ENCODE data around the gene TSC22D1.

The TSC22D1 gene

GRCh38 chr13:44407891-44408290, 168.2 kb downstream of the TSC22D1 start:
- H3K27ac ChIP-seq (ENCODE audit: low read depth, low read length): no peak overlapping the region
- peak; percentile 98 to 99 for DNase-seq
- H2AFZ ChIP-seq (ENCODE audit: insufficient read depth, low read length, poor library complexity): no peak overlapping the region
- H3K4me1 ChIP-seq (ENCODE audit: control insufficient read depth in 1 of 2, insufficient read depth in 2 of 2, low read length in 2 of 2): peaks cover 21 to 28% of the 10 kb centered on the region in 2 experiments
- H3K4me2 ChIP-seq (ENCODE audit: low read length): no peak overlapping the region
- no peak overlapping the region for H3K4ac ChIP-seq (ENCODE audit: low read depth, low read length)
- no peak overlapping the region for H2AK5ac ChIP-seq (ENCODE audit: low read length)
- H3K79me1 ChIP-seq (ENCODE audit: low read length): peaks cover 23% of the 10 kb centered on the region
- no peak overlapping the region for H3K23ac ChIP-seq (ENCODE audit: low read length)
- peaks cover 1% of the 10 kb centered on the region for H3K79me2 ChIP-seq (ENCODE audit: control insufficient read depth, insufficient read depth, low read length, poor library complexity)
- H3K4me3 ChIP-seq (ENCODE audit: low read depth, low read length): no peak overlapping the region
- H3K18ac ChIP-seq (ENCODE audit: low read length): no peak overlapping the region
- H2BK5ac ChIP-seq (ENCODE audit: low read depth, low read length, poor library complexity): no peak overlapping the region
- H3K9ac ChIP-seq (ENCODE audit: low read length): no peak overlapping the region
- no CpG with 5 or more reads among the region's 7 CpGs for WGBS (ENCODE audit: extremely low coverage, insufficient coverage, insufficient read length)
- peaks cover 2% of the 10 kb centered on the region for H3K9me3 ChIP-seq (ENCODE audit: insufficient read depth, low read depth, low read length)
- H4K8ac ChIP-seq (ENCODE audit: low read depth, low read length): no peak overlapping the region
- no peak overlapping the region for H2BK120ac ChIP-seq (ENCODE audit: insufficient read depth, low read length, poor library complexity)
- H4K12ac ChIP-seq (ENCODE audit: low read depth, low read length): no peak overlapping the region
- H4K91ac ChIP-seq (ENCODE audit: low read depth, low read length): no peak overlapping the region
- H3K14ac ChIP-seq (ENCODE audit: low read length): no peak overlapping the region
- H3K27me3 ChIP-seq (ENCODE audit: insufficient read depth, low read length): no peaks in the 10 kb centered on the region
- H3K36me3 ChIP-seq (ENCODE audit: control insufficient read depth in 1 of 2, insufficient read depth in 2 of 2, low read length in 2 of 2): no peaks in the 10 kb centered on the region
- H2BK12ac ChIP-seq (ENCODE audit: low read length): peak overlapping the region; percentile 15

GRCh38 chr13:44407379-44407778, 168.8 kb downstream of the TSC22D1 start:
- H3K36me3 ChIP-seq (ENCODE audit: control insufficient read depth in 1 of 2, insufficient read depth in 2 of 2, low read length in 2 of 2): no peaks in the 10 kb centered on the region
- H3K18ac ChIP-seq (ENCODE audit: low read length): no peak overlapping the region
- H3K4me2 ChIP-seq (ENCODE audit: low read length): no peak overlapping the region
- H4K8ac ChIP-seq (ENCODE audit: low read depth, low read length): no peak overlapping the region
- no peak overlapping the region for H4K12ac ChIP-seq (ENCODE audit: low read depth, low read length)
- H3K4ac ChIP-seq (ENCODE audit: low read depth, low read length): no peak overlapping the region
- no peak overlapping the region for H3K4me3 ChIP-seq (ENCODE audit: low read depth, low read length)
- no peaks in the 10 kb centered on the region for H3K27me3 ChIP-seq (ENCODE audit: insufficient read depth, low read length)
- H3K79me2 ChIP-seq (ENCODE audit: control insufficient read depth, insufficient read depth, low read length, poor library complexity): peaks cover 2% of the 10 kb centered on the region
- no peak overlapping the region for H3K9ac ChIP-seq (ENCODE audit: low read length)
- DNase-seq: no peak
- H3K4me1 ChIP-seq (ENCODE audit: control insufficient read depth in 1 of 2, insufficient read depth in 2 of 2, low read length in 2 of 2): peaks cover 25 to 31% of the 10 kb centered on the region in 2 experiments
- H3K9me3 ChIP-seq (ENCODE audit: insufficient read depth, low read depth, low read length): peaks cover under 1% of the 10 kb centered on the region
- H3K14ac ChIP-seq (ENCODE audit: low read length): no peak overlapping the region
- H2BK120ac ChIP-seq (ENCODE audit: insufficient read depth, low read length, poor library complexity): no peak overlapping the region
- H2BK12ac ChIP-seq (ENCODE audit: low read length): no peak overlapping the region
- H4K91ac ChIP-seq (ENCODE audit: low read depth, low read length): no peak overlapping the region
- H2AFZ ChIP-seq (ENCODE audit: insufficient read depth, low read length, poor library complexity): no peak overlapping the region
- H2BK5ac ChIP-seq (ENCODE audit: low read depth, low read length, poor library complexity): no peak overlapping the region
- peaks cover 25% of the 10 kb centered on the region for H3K79me1 ChIP-seq (ENCODE audit: low read length)
- no peak overlapping the region for H3K23ac ChIP-seq (ENCODE audit: low read length)
- no peak overlapping the region for H3K27ac ChIP-seq (ENCODE audit: low read depth, low read length)
- WGBS (ENCODE audit: extremely low coverage, insufficient coverage, insufficient read length): no CpG with 5 or more reads among the region's 3 CpGs
- no peak overlapping the region for H2AK5ac ChIP-seq (ENCODE audit: low read length)

DNA sequence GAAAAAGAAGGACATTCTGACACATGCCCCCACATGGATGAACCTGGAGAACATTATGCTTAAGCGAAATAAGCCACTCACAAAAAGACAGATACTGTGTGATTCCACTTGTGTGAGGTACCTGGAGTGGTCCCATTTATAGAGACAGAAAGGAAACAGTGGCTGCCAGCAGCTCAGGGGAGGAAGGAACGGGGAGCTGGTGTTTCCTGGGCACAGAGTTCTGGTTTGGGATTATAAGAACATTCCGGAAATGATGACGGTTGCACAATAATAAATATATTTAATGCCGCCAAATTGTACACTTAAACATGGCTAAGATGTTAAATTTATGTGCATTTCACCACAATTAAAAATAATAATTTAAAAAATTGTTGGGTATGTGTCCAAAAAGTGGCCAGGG, 169.5 kb downstream of the TSC22D1 start:
- Histone ChIP-seq H3K79me2 (ENCODE audit: control insufficient read depth, insufficient read depth, low read length, poor library complexity) (peaks cover 2% of the 10 kb centered on the region), H3K4me3 (ENCODE audit: low read depth, low read length) (no peak overlapping the region), H2AK5ac (ENCODE audit: low read length) (no peak overlapping the region), H4K8ac (ENCODE audit: low read depth, low read length) (no peak overlapping the region), H2AFZ (ENCODE audit: insufficient read depth, low read length, poor library complexity) (no peak overlapping the region), H3K18ac (ENCODE audit: low read length) (no peak overlapping the region), H3K4ac (ENCODE audit: low read depth, low read length) (no peak overlapping the region), H3K14ac (ENCODE audit: low read length) (no peak overlapping the region), H2BK12ac (ENCODE audit: low read length) (no peak overlapping the region), H3K9ac (ENCODE audit: low read length) (no peak overlapping the region), H2BK5ac (ENCODE audit: low read depth, low read length, poor library complexity) (no peak overlapping the region), H3K23ac (ENCODE audit: low read length) (no peak overlapping the region), H3K9me3 (ENCODE audit: insufficient read depth, low read depth, low read length) (no peaks in the 10 kb centered on the region), H4K12ac (ENCODE audit: low read depth, low read length) (no peak overlapping the region), H2BK120ac (ENCODE audit: insufficient read depth, low read length, poor library complexity) (no peak overlapping the region), H3K36me3 (ENCODE audit: control insufficient read depth in 1 of 2, insufficient read depth in 2 of 2, low read length in 2 of 2) (no peaks in the 10 kb centered on the region), H3K27me3 (ENCODE audit: insufficient read depth, low read length) (no peaks in the 10 kb centered on the region), H3K79me1 (ENCODE audit: low read length) (peaks cover 25% of the 10 kb centered on the region), H3K4me2 (ENCODE audit: low read length) (no peak overlapping the region), H3K4me1 (ENCODE audit: control insufficient read depth in 1 of 2, insufficient read depth in 2 of 2, low read length in 2 of 2) (peaks cover 26 to 32% of the 10 kb centered on the region in 2 experiments), H3K27ac (ENCODE audit: low read depth, low read length) (no peak overlapping the region), H4K91ac (ENCODE audit: low read depth, low read length) (no peak overlapping the region)
- no peak for DNase-seq
- no CpG with 5 or more reads among the region's 5 CpGs for WGBS (ENCODE audit: extremely low coverage, insufficient coverage, insufficient read length)

- Histone ChIP-seq H2BK120ac (ENCODE audit: insufficient read depth, low read length, poor library complexity) (peak overlapping the region; percentile 78), H4K91ac (ENCODE audit: low read depth, low read length) (peak overlapping the region; percentile 84), H3K18ac (ENCODE audit: low read length) (peak overlapping the region; percentile 60), H2BK12ac (ENCODE audit: low read length) (peak overlapping the region; percentile 67), H3K4me2 (ENCODE audit: low read length) (peak overlapping the region; percentile 40), H3K27me3 (ENCODE audit: insufficient read depth, low read length) (no peaks in the 10 kb centered on the region), H3K27ac (ENCODE audit: low read depth, low read length) (peak overlapping the region; percentile 52), H3K4ac (ENCODE audit: low read depth, low read length) (peak overlapping the region; percentile 52), H3K79me2 (ENCODE audit: control insufficient read depth, insufficient read depth, low read length, poor library complexity) (peaks cover 2% of the 10 kb centered on the region), H4K12ac (ENCODE audit: low read depth, low read length) (peak overlapping the region; percentile 34), H3K4me1 (ENCODE audit: control insufficient read depth in 1 of 2, insufficient read depth in 2 of 2, low read length in 2 of 2) (peaks cover 26 to 32% of the 10 kb centered on the region in 2 experiments), H3K4me3 (ENCODE audit: low read depth, low read length) (no peak overlapping the region), H3K9ac (ENCODE audit: low read length) (no peak overlapping the region), H3K14ac (ENCODE audit: low read length) (peak overlapping the region; percentile 71), H2AK5ac (ENCODE audit: low read length) (peak overlapping the region; percentile 49), H3K9me3 (ENCODE audit: insufficient read depth, low read depth, low read length) (no peaks in the 10 kb centered on the region), H2AFZ (ENCODE audit: insufficient read depth, low read length, poor library complexity) (peak overlapping the region; percentile 6), H3K36me3 (ENCODE audit: control insufficient read depth in 1 of 2, insufficient read depth in 2 of 2, low read length in 2 of 2) (no peaks in the 10 kb centered on the region), H2BK5ac (ENCODE audit: low read depth, low read length, poor library complexity) (peak overlapping the region; percentile 78), H4K8ac (ENCODE audit: low read depth, low read length) (peak overlapping the region; percentile 33), H3K23ac (ENCODE audit: low read length) (no peak overlapping the region), H3K79me1 (ENCODE audit: low read length) (peaks cover 25% of the 10 kb centered on the region)
- WGBS (ENCODE audit: extremely low coverage, insufficient coverage, insufficient read length): no CpG with 5 or more reads among the region's 15 CpGs
- no peak for DNase-seq
Observed at GRCh38 chr13:44404261-44405132, 171.6 kb downstream of the TSC22D1 start.

Measured in trophoblast cell (in vitro differentiated cells and primary cell).